Fibroblast of the aortic adventitia (primary cell): ENCODE measurements around the gene TM9SF1. TPM values are rescaled to one million over a fixed set of nuclear protein-coding genes. Genes with fewer than 3 reads are reported as not detected.
A peak's percentile ranks its signal among the peaks of the same experiment; 100 is the strongest.

Source experiments
- DNase-seq: peaks from one replicate; pipeline ENCODE4 v3.0.0-alpha.2; 2010; ENCODE audit warnings: low read depth
- H3K4me3 ChIP-seq: 2 replicates; pipeline ENCODE4 v1.5.1; 2011; ENCODE audit warnings: low read depth, mild to moderate bottlenecking, control low read depth, low read length, moderate library complexity
- CTCF ChIP-seq: IDR thresholded peaks from 2 replicates; pipeline ENCODE4 v1.5.1; 2011; ENCODE audit warnings: mild to moderate bottlenecking, low read length, control low read depth, inconsistent platforms; ENCODE audit not compliant: insufficient read depth
- total RNA-seq: library from RNA; depleted of rRNA; stranded (reverse); fragments of >200 nt; gene quantifications from 2 replicates; pipeline ENCODE4 v1.2.3, GENCODE V29; 2012; ENCODE audit warnings: low replicate concordance

The TM9SF1 gene
- total RNA-seq, 1 donor = 73.9 TPM

- peak overlapping the region; percentile 89 for H3K4me3 ChIP-seq
- no peak for DNase-seq
- no peak for TF ChIP-seq CTCF
These were observed 47.3 kb downstream of the TM9SF1 start for GRCh38 chr14:24147761-24148428.

- TF ChIP-seq CTCF = no peak
- H3K4me3 ChIP-seq = peak within 1 kb of the TSS; percentile 95
These were observed 48.1 kb downstream of the TM9SF1 start, which contains the start of gene RNF31 for GRCh38 chr14:24146978-24147760. TSS of gene RNF31 (plus strand) at chr14:24147498. CDS start at chr14:24147699, 201 bp downstream.

DNA sequence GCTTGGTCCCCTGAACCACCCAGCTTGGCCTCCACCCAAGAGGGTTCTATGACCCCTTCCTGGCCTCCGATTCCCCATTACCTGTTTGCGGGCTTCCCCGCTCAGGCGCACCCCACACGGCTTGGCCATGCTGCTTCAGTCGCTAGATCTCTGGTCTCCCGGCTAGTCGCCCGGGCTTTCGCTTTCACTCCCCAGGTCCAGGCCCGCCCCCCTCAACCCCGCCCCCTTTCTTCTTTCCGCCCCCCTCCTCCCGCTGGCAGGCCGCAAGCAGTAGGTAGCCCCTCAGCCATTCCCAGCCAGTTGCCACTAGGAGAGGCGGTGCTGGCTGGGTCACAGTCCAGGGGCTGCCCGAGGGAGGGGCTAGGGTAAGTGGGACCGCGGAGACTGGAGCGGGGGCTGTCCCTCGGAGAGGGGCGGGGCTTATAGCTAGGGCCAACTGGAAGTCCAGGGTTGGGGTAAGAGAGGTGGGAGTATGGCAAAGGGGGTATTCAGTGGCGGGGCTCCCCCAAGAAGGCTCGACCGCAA is 48.7 kb downstream of the TM9SF1 start, which contains the start of gene PSME2:
PSME2 (minus strand) TSS at position 158 of the 525 bp plus-strand sequence; CDS start at position 129, 29 bp downstream.
- DNase-seq = peak; percentile 93
- peak within 1 kb of the TSS; percentile 95 for H3K4me3 ChIP-seq
- TF ChIP-seq CTCF = peak; percentile 4

More at GRCh38 chr14:24146978-24147760, 48.1 kb downstream of the TM9SF1 start, which contains the start of gene RNF31:
- peak; percentile 98 for DNase-seq

DNA sequence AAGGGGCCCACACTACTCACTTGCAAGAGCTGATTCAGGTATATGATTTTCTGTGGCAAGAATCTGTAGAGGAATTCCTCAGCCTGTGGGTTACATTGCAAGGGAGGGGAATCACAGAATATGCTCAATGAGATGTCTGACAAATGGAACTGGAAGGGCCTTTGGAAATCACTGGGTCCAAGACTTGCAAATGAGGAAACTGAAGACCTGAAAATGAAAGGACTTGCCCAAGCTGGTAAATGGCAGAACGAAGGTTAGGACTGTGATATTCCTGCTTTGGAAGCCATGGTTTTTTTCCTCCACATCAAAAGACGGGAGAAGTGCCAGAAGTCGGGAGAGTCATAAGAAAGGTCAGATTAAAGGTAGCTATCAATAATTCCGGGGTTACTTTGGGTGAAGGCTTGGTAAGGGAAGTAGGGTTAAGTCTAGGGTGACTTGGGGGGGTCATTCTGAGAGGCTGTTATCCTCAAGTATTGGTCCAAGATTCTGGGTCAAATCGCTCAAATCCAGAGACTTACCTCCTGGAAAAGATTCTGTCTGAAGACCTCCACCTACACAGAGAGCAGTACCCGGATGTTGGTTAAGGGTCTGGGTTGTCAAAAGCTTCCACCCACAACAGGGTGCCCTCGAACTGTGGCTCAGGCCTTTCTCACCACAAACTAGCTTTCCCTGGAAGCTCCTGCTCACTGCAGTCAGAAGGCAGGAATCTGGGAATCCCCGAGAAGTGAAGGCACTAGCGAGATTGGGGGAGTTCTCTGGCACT is 49.4 kb downstream of the TM9SF1 start:
- TF ChIP-seq CTCF = no peak
- peak; percentile 11 for DNase-seq
- H3K4me3 ChIP-seq = peak overlapping the region; percentile 95

GRCh38 chr14:24145219-24145618 is 50.0 kb downstream of the TM9SF1 start:
- TF ChIP-seq CTCF = no peak
- peak overlapping the region; percentile 95 for H3K4me3 ChIP-seq
- DNase-seq = no peak

- no peak for TF ChIP-seq CTCF
- H3K4me3 ChIP-seq = no peak overlapping the region
- DNase-seq = no peak
These were observed 50.8 kb downstream of the TM9SF1 start for GRCh38 chr14:24144451-24144850.
